GM06990 (cell line): ENCODE results near the gene AMMECR1.

Source experiments
- DNase-seq: peaks from one replicate; pipeline ENCODE4 v3.0.0-alpha.2; 2011; ENCODE audit not compliant: insufficient read length; ENCODE audit errors: extremely low read depth
- H3K27me3 ChIP-seq: replicated peaks from 2 replicates; pipeline ENCODE4 v1.6.0; 2011; ENCODE audit warnings: low read length; ENCODE audit not compliant: control insufficient read depth, insufficient read depth
- H3K36me3 ChIP-seq: 2 replicates; pipeline ENCODE4 v1.5.1; 2011; ENCODE audit warnings: low read length; ENCODE audit not compliant: control insufficient read depth, insufficient read depth
- H3K4me3 ChIP-seq: replicated peaks from 2 replicates; pipeline ENCODE4 v1.5.1; 2011; ENCODE audit warnings: low read depth, mild to moderate bottlenecking, control low read depth, low read length
- TF ChIP-seq, protein P1 (sequence below): IDR thresholded peaks from 2 replicates; pipeline ENCODE4 v1.5.1; 2011; ENCODE audit warnings: low read length, control low read depth, mild to moderate bottlenecking, inconsistent platforms; ENCODE audit not compliant: insufficient read depth, poor library complexity, severe bottlenecking

The AMMECR1 gene

DNA sequence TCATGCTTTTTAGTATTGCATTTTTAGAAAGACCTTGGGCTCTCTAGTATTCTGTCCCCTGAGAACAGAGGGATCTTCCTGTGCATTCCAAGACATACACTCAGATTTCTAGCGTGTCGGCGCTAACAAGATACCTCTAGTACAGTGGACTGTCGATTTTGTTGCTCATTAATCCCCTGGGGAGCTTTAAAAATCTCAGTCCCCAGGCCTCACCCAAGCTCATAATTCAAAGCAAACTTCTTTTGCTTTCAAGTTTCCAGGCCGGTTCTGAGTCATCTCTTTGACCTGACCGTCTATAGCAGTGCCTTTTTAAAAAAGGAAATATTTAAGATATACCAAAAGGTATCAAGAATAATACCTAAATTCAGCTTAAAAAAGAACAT, 137.0 kb downstream of the AMMECR1 start:
- Histone ChIP-seq H3K36me3 (no peaks in the 10 kb centered on the region; the same call in 1 of the 2 replicates), H3K27me3 (no peaks in the 10 kb centered on the region), H3K4me3 (no peak overlapping the region)
- DNase-seq = no peak
- TF ChIP-seq, protein P1, sequence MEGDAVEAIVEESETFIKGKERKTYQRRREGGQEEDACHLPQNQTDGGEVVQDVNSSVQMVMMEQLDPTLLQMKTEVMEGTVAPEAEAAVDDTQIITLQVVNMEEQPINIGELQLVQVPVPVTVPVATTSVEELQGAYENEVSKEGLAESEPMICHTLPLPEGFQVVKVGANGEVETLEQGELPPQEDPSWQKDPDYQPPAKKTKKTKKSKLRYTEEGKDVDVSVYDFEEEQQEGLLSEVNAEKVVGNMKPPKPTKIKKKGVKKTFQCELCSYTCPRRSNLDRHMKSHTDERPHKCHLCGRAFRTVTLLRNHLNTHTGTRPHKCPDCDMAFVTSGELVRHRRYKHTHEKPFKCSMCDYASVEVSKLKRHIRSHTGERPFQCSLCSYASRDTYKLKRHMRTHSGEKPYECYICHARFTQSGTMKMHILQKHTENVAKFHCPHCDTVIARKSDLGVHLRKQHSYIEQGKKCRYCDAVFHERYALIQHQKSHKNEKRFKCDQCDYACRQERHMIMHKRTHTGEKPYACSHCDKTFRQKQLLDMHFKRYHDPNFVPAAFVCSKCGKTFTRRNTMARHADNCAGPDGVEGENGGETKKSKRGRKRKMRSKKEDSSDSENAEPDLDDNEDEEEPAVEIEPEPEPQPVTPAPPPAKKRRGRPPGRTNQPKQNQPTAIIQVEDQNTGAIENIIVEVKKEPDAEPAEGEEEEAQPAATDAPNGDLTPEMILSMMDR = no peak

DNA sequence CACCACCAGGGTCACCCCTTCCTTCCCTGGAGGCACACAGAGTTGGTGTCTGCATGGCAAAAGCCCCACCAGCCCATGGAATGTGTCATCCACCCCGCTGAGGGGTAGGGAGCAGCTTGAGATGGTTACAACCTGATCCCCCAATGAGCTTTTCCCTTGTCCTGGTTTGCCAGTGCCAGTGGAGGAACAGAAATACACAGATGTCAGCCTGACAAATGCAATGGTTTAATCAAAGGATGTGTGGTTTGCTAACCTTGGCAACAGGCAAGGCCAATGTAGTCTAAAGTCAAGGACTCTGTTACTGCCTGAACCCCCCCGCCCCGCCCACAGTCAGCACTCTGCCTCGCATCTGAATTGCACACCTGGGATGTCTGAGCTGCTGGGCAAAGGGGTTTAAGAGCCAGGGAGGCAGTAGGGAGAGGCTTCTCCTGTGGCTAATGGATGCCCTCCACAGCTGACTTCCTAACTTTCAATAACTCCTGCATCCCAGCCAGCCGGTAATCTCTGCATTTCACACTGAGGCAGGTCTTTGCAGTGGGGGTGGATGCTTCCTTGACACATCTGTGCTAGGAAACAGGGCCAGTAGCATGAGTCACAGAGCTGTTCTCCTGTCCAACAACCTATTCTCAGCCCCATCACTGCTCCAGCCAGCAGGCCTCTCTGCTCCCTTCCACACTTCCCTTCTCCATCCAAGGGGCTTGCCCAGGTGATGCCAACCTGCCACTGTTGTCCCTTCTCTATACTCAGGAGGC, 137.5 kb downstream of the AMMECR1 start:
- no peak overlapping the region for H3K4me3 ChIP-seq
- H3K36me3 ChIP-seq = no peaks in the 10 kb centered on the region; the same call in 1 of the 2 replicates
- no peaks in the 10 kb centered on the region for H3K27me3 ChIP-seq
- no peak for DNase-seq
- TF ChIP-seq, protein P1 = no peak

DNA sequence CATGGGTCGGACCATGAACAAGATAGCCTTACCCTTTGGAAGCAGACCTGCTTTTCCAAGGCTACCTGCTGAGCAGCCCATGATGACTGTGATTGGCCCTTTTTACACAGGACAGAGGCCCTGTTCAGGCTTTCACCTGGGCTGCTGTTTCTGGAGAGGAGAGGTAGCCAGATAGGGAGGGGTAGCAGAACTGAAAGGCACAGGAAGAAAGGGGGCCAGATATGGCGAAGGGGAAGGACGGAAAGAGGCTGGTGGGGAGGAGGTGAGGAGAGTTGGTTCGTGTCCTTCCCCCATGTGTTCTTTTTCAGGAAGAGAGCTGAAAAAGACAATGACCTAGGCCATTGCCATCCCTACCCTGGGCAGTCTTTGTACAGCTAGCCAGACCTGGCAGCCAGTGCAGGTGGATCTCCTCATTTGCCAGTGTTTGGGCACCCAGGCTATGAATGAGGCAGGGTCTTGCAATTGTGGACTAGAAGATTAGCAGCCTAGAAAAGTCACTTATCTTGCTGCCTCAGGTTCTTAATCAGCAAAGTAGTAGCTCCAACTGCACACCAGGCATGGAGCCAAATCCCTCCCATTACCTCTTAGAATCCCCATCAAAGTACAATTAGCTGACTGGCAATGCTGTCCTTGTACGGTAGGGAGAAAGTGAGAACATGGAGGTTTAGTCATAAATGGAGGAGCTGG, 139.6 kb downstream of the AMMECR1 start:
- Histone ChIP-seq H3K27me3 (no peaks in the 10 kb centered on the region), H3K36me3 (no peaks in the 10 kb centered on the region; the same call in 1 of the 2 replicates), H3K4me3 (no peak overlapping the region)
- TF ChIP-seq, protein P1 = no peak
- no peak for DNase-seq

GRCh38 chrX:110175696-110176095, 142.2 kb downstream of the AMMECR1 start:
- Histone ChIP-seq H3K27me3 (no peaks in the 10 kb centered on the region), H3K4me3 (no peak overlapping the region), H3K36me3 (no peaks in the 10 kb centered on the region; the same call in 1 of the 2 replicates)
- TF ChIP-seq, protein P1 = no peak
- DNase-seq = no peak

- TF ChIP-seq, protein P1 = no peak
- DNase-seq = no peak
- Histone ChIP-seq H3K27me3 (no peaks in the 10 kb centered on the region), H3K4me3 (no peak overlapping the region), H3K36me3 (no peaks in the 10 kb centered on the region; the same call in 1 of the 2 replicates)
These were observed 142.7 kb downstream of the AMMECR1 start for GRCh38 chrX:110175146-110175545.
